Esophagus squamous epithelium (tissue), 4 donors: Measurements from ENCODE around the gene EPHA6.

ENCODE experiments used
- CTCF ChIP-seq, 6 experiments: fragments of 450-650 bp in 4 of 6; fragments of 200-600 bp in 2 of 6; sonication (generic) in 2 of 6; IDR thresholded peaks; one replicate each; pipeline ENCODE4 v1.5.1; 2016 to 2019; ENCODE audit warnings: antibody characterized with exemption in 6 of 6, mild to moderate bottlenecking in 4 of 6, moderate library complexity in 4 of 6
- POLR2A ChIP-seq, 4 donors: fragments of 450-650 bp; IDR thresholded peaks; one replicate each; pipeline ENCODE4 v1.6.1; 2017; ENCODE audit warnings: antibody characterized with exemption in 4 of 4, mild to moderate bottlenecking in 4 of 4, moderate library complexity in 3 of 4

- TF ChIP-seq CTCF (IDR thresholded peaks at IDR 0.05) (no peak), POLR2A (IDR thresholded peaks at IDR 0.05) (no peak)
Measured at GRCh38 chr3:97510795-97511194, 696.4 kb downstream of the EPHA6 start.
